H1 (cell line): ENCODE results near the gene GPATCH2. TPM values are rescaled to one million over a fixed set of nuclear protein-coding genes. Genes with fewer than 3 reads are reported as not detected.

Experiments used
- CTCF ChIA-PET: fragments of 300-600 bp; sonication (Branson Sonifier 250); formaldehyde crosslinking; loops from one replicate; lab custom pipeline; 2021; ENCODE audit not compliant: partially characterized antibody; lab: Charles Lee
- POLR2A ChIA-PET: fragments of 300-600 bp; sonication (Branson Sonifier 250); formaldehyde crosslinking; loops from one replicate; lab custom pipeline; 2021; ENCODE audit warnings: inconsistent platforms; ENCODE audit not compliant: partially characterized antibody; lab: Charles Lee
- DNase-seq, 2 experiments: peaks; one replicate each; pipeline versions ENCODE4 v3.0.0 to v3.0.0-alpha.2; 2010 to 2022; ENCODE audit warnings: low spot score in 2 of 2, low read depth in 1 of 2, mixed read lengths in 1 of 2
- FAIRE-seq: peaks from 2 replicates; lab custom pipeline; 2011; peaks lifted over from hg19 to GRCh38; lab: Jason Lieb, UNC
- H2AFZ ChIP-seq: 2 replicates; pipeline ENCODE4 v1.8.1; 2012; ENCODE audit warnings: low read length, inconsistent platforms
- H2AK5ac ChIP-seq: 2 replicates; pipeline ENCODE4 v1.6.1; 2013; ENCODE audit warnings: low read depth, low read length
- H2BK120ac ChIP-seq: replicated peaks from 2 replicates; pipeline ENCODE3; 2013; ENCODE audit warnings: low read depth, low read length, inconsistent platforms
- H2BK12ac ChIP-seq: 2 replicates; pipeline ENCODE4 v1.6.1; 2013; ENCODE audit warnings: low read depth, low read length
- H2BK15ac ChIP-seq: 2 replicates; pipeline ENCODE4 v1.6.1; 2013; ENCODE audit warnings: low read length
- H2BK20ac ChIP-seq: 2 replicates; pipeline ENCODE4 v1.6.1; 2013; ENCODE audit warnings: low read length
- H2BK5ac ChIP-seq: 2 replicates; pipeline ENCODE4 v1.6.1; 2013; ENCODE audit warnings: low read depth, low read length
- H3K14ac ChIP-seq: 2 replicates; pipeline ENCODE4 v1.6.1; 2013; ENCODE audit warnings: inconsistent platforms; ENCODE audit not compliant: insufficient read length
- H3K18ac ChIP-seq: 2 replicates; pipeline ENCODE4 v1.6.1; 2013; ENCODE audit warnings: low read length; ENCODE audit errors: extremely low read depth
- H3K23ac ChIP-seq: 2 replicates; pipeline ENCODE4 v1.6.1; 2013; ENCODE audit warnings: inconsistent platforms; ENCODE audit not compliant: insufficient read length
- H3K23me2 ChIP-seq: 2 replicates; pipeline ENCODE4 v1.6.1; 2013; ENCODE audit warnings: low read depth, low read length
- H3K27ac ChIP-seq: 2 replicates; pipeline ENCODE4 v1.6.1; 2011; ENCODE audit warnings: low read depth, low read length, inconsistent platforms
- H3K27me3 ChIP-seq, 4 experiments: replicated peaks in 1 of 4; 1 replicate in 1 of 4; 2 replicates in 3 of 4; pipeline versions ENCODE4 v1.6.1 to v1.8.1; 2011 to 2013; ENCODE audit warnings: low read length in 3 of 4, mild to moderate bottlenecking in 3 of 4, inconsistent platforms in 2 of 4, mixed read lengths in 2 of 4, moderate library complexity in 1 of 4; ENCODE audit not compliant: control insufficient read depth in 3 of 4, insufficient read depth in 3 of 4; ENCODE audit errors: extremely low read depth in 1 of 4
- H3K36me3 ChIP-seq, 4 experiments: 2 replicates each; pipeline versions ENCODE4 v1.6.1 to v1.8.1; 2011 to 2013; ENCODE audit warnings: mild to moderate bottlenecking in 4 of 4, low read length in 3 of 4, moderate library complexity in 2 of 4, control low read depth in 1 of 4, inconsistent platforms in 1 of 4; ENCODE audit not compliant: insufficient read depth in 4 of 4, control insufficient read depth in 2 of 4
- H3K4ac ChIP-seq: replicated peaks from 2 replicates; pipeline ENCODE3; 2013; ENCODE audit warnings: low read length, low read depth, mixed read lengths, inconsistent platforms; ENCODE audit not compliant: insufficient read length
- H3K4me1 ChIP-seq, 4 experiments: replicated peaks in 1 of 4; 1 replicate in 1 of 4; 2 replicates in 3 of 4; pipeline versions ENCODE4 v1.6.1 to v1.8.1; 2011 to 2013; ENCODE audit warnings: low read length in 3 of 4, inconsistent platforms in 2 of 4, mixed read lengths in 1 of 4; ENCODE audit not compliant: insufficient read depth in 4 of 4, control insufficient read depth in 3 of 4
- H3K4me2 ChIP-seq, 2 experiments: 2 replicates each; pipeline versions ENCODE4 v1.6.1 to v1.8.1; 2011 to 2013; ENCODE audit warnings: low read depth in 2 of 2, low read length in 2 of 2, control low read depth in 1 of 2, inconsistent platforms in 1 of 2, mild to moderate bottlenecking in 1 of 2; ENCODE audit not compliant: insufficient read depth in 1 of 2
- H3K4me3 ChIP-seq, 4 experiments: fragments of 200-600, 300-600 bp in 1 of 4; sonication (generic), shearing (Covaris generic), sonication (Bioruptor Twin) in 1 of 4; 2 replicates each; pipeline versions ENCODE4 v1.5.1 to v1.8.1; 2011 to 2016; ENCODE audit warnings: low read length in 4 of 4, low read depth in 3 of 4, control low read depth in 2 of 4, inconsistent platforms in 2 of 4, mild to moderate bottlenecking in 2 of 4, mixed read lengths in 1 of 4, moderate library complexity in 1 of 4; ENCODE audit not compliant: insufficient read depth in 2 of 4; ENCODE audit errors: extremely low read depth in 1 of 4
- H3K56ac ChIP-seq: replicated peaks from 2 replicates; pipeline ENCODE3; 2013; ENCODE audit warnings: low read depth, mild to moderate bottlenecking, mixed read lengths, low read length, inconsistent platforms; ENCODE audit not compliant: insufficient read length
- H3K79me1 ChIP-seq: 2 replicates; pipeline ENCODE4 v1.6.1; 2013; ENCODE audit warnings: low read depth, low read length, control low read depth
- H3K79me2 ChIP-seq, 2 experiments: 2 replicates each; pipeline versions ENCODE4 v1.6.1 to v1.8.1; 2012 to 2013; ENCODE audit warnings: low read length in 2 of 2, mild to moderate bottlenecking in 2 of 2, inconsistent platforms in 1 of 2; ENCODE audit not compliant: insufficient read depth in 2 of 2, control insufficient read depth in 1 of 2
- H3K9ac ChIP-seq, 4 experiments: replicated peaks in 1 of 4; 1 replicate in 1 of 4; 2 replicates in 3 of 4; pipeline versions ENCODE4 v1.6.1 to v1.8.1; 2011 to 2013; ENCODE audit warnings: low read depth in 3 of 4, low read length in 3 of 4, control low read depth in 2 of 4, mild to moderate bottlenecking in 2 of 4, moderate library complexity in 2 of 4, inconsistent platforms in 1 of 4; ENCODE audit errors: extremely low read depth in 1 of 4
- H3K9me3 ChIP-seq, 2 experiments: 2 replicates each; pipeline versions ENCODE4 v1.6.1 to v1.8.1; 2012 to 2013; ENCODE audit warnings: mild to moderate bottlenecking in 2 of 2, moderate library complexity in 2 of 2, control low read depth in 1 of 2, inconsistent platforms in 1 of 2, low read depth in 1 of 2, low read length in 1 of 2, mixed read lengths in 1 of 2; ENCODE audit not compliant: insufficient read depth in 2 of 2
- H4K20me1 ChIP-seq, 2 experiments: replicated peaks in 1 of 2; 2 replicates each; pipeline versions ENCODE3 to v1.8.1; 2011 to 2013; ENCODE audit warnings: inconsistent platforms in 2 of 2, low read length in 2 of 2, mild to moderate bottlenecking in 1 of 2; ENCODE audit not compliant: insufficient read depth in 2 of 2, control insufficient read depth in 1 of 2
- H4K5ac ChIP-seq: 2 replicates; pipeline ENCODE4 v1.6.1; 2013; ENCODE audit warnings: low read length, low read depth, mixed read lengths, inconsistent platforms; ENCODE audit not compliant: insufficient read length
- H4K8ac ChIP-seq: 2 replicates; pipeline ENCODE4 v1.8.0; 2013; ENCODE audit warnings: mild to moderate bottlenecking, moderate library complexity, low read length, inconsistent platforms; ENCODE audit not compliant: insufficient read depth; ENCODE audit errors: extremely low read depth
- H4K91ac ChIP-seq: replicated peaks from 2 replicates; pipeline ENCODE3; 2013; ENCODE audit warnings: low read length, mixed read lengths, inconsistent platforms; ENCODE audit not compliant: insufficient read length
- BRCA1 ChIP-seq: IDR thresholded peaks from 2 replicates; pipeline ENCODE4 v1.6.1; 2012; ENCODE audit warnings: low read depth, low read length, improper control_type of control experiment
- CREB1 ChIP-seq: IDR thresholded peaks from 2 replicates; pipeline ENCODE4 v1.6.1; 2012; ENCODE audit warnings: inconsistent platforms
- HDAC6 ChIP-seq: IDR thresholded peaks from one replicate; pipeline ENCODE4 v1.7.1; 2012; ENCODE audit warnings: low read depth, mild to moderate bottlenecking, inconsistent platforms, low read length, moderate library complexity
- POU5F1 ChIP-seq: IDR thresholded peaks from 2 replicates; pipeline ENCODE4 v1.6.1; 2011; ENCODE audit warnings: low read depth, mild to moderate bottlenecking, low read length, moderate library complexity
- RNF2 ChIP-seq: fragments of 200-900, 300-1000 bp; sonication (generic); IDR thresholded peaks from 2 replicates; pipeline ENCODE4 v1.7.1; 2016; ENCODE audit warnings: borderline replicate concordance, low read depth, mild to moderate bottlenecking, antibody characterized with exemption, low read length; ENCODE audit not compliant: poor library complexity, severe bottlenecking; ENCODE audit errors: missing control alignments
- SAP30 ChIP-seq: fragments of 300-600 bp; sonication (generic); IDR thresholded peaks from 2 replicates; pipeline ENCODE4 v1.7.1; 2012; ENCODE audit warnings: low read length, moderate library complexity, mild to moderate bottlenecking, inconsistent platforms; ENCODE audit not compliant: insufficient read depth, insufficient replicate concordance
- SIRT6 ChIP-seq: IDR thresholded peaks from one replicate; pipeline ENCODE4 v1.7.1; 2012; ENCODE audit warnings: low read length, inconsistent platforms
- TBP ChIP-seq: IDR thresholded peaks from 2 replicates; pipeline ENCODE4 v1.6.1; 2011; ENCODE audit warnings: low read depth, low read length, improper control_type of control experiment
- TEAD4 ChIP-seq: IDR thresholded peaks from 2 replicates; pipeline ENCODE4 v1.6.1; 2012; ENCODE audit warnings: low read depth, low read length, inconsistent platforms, mixed read lengths
- USF2 ChIP-seq: IDR thresholded peaks from 2 replicates; pipeline ENCODE4 v1.6.1; 2011; ENCODE audit warnings: low read length, improper control_type of control experiment
- WGBS, 2 experiments: shearing (Covaris generic) in 1 of 2; methylation state at CpG; one replicate each; pipeline versions ENCODE4 v1.1.6 to v1.1.7; 2013 to 2015; ENCODE audit warnings: low lambda C conversion rate in 2 of 2, mixed read lengths in 2 of 2, inconsistent platforms in 1 of 2, low coverage in 1 of 2, missing lambda C conversion rate in 1 of 2; ENCODE audit not compliant: insufficient replicate concordance in 2 of 2, insufficient coverage in 1 of 2, insufficient read length in 1 of 2; ENCODE audit errors: extremely low coverage in 1 of 2, missing lambda C conversion rate in 1 of 2; 5-methylcytosine and 5-hydroxymethylcytosine counted together
- polyA plus RNA-seq, 7 experiments: library from polyadenylated mRNA; depleted of rRNA in 3 of 7; stranded (reverse) in 5 of 7; unstranded in 2 of 7; fragments of >200 nt in 5 of 7; fragments of 200-250 nt in 2 of 7; gene quantifications; 1 replicate in 5 of 7; 2 replicates in 1 of 7; 4 replicates in 1 of 7; pipeline versions ENCODE4 v1.2.1 to v1.2.3, GENCODE V29; 2011 to 2013; ENCODE audit warnings: missing spikeins in 2 of 7, mixed read lengths in 2 of 7
- total RNA-seq: library from RNA; stranded (reverse); fragmentation: NEBNext Ultra II Directional; extraction: Animal tissue kit (Norgen Biotek cat#: 25700); gene quantifications from 2 replicates; pipeline ENCODE4 v1.2.1, GENCODE V29; 2021
- TF ChIP-seq, protein P1 (sequence below), 3 experiments: IDR thresholded peaks; 1 replicate in 2 of 3; 2 replicates in 1 of 3; pipeline versions ENCODE4 v1.5.1 to v1.6.1; 2011; ENCODE audit warnings: low read length in 3 of 3, mild to moderate bottlenecking in 3 of 3, inconsistent platforms in 2 of 3, low read depth in 1 of 3, moderate library complexity in 1 of 3; ENCODE audit not compliant: insufficient read depth in 1 of 3; ENCODE audit errors: control extremely low read depth in 1 of 3

GPATCH2 gene
- total and polyA plus RNA-seq, 2 of the 8 experiments (the other 6 are each of a cell fraction or from before 2014, with no cell fraction given), result 3.9 to 13.1 TPM

GRCh38 chr1:217647791-217648190, 16.9 kb upstream of the GPATCH2 start:
- Histone ChIP-seq H3K9me3 (no peaks in the 10 kb centered on the region), H4K8ac (no peak overlapping the region), H3K23ac (no peak overlapping the region), H4K91ac (no peak overlapping the region), H4K20me1 (no peaks in the 10 kb centered on the region), H3K56ac (no peak overlapping the region), H3K14ac (no peak overlapping the region), H3K79me1 (no peaks in the 10 kb centered on the region), H3K9ac (no peak overlapping the region), H2BK12ac (no peak overlapping the region), H3K27ac (no peak overlapping the region), H4K5ac (no peak overlapping the region), H3K4me2 (no peak overlapping the region), H2BK120ac (no peak overlapping the region), H3K4ac (no peak overlapping the region), H3K27me3 (no peaks in the 10 kb centered on the region), H3K18ac (no peak overlapping the region), H2BK5ac (no peak overlapping the region), H2BK15ac (no peak overlapping the region), H2AK5ac (no peak overlapping the region), H3K79me2 (no peaks in the 10 kb centered on the region), H3K23me2 (no peaks in the 10 kb centered on the region), H3K36me3 (no peaks in the 10 kb centered on the region), H2BK20ac (no peak overlapping the region), H3K4me3 (no peak overlapping the region), H3K4me1 (peaks cover 0 to 2% (median 0%) of the 10 kb centered on the region in 4 experiments; a peak in 1 of 7 replicates), H2AFZ (no peak overlapping the region)
- DNase-seq, result no peak
- no peak for FAIRE-seq
- ChIA-PET POLR2A (no interaction called here), CTCF (interaction anchor here (0.8 to 1.3 kb wide), 2 partner anchors 14 to 21 kb away, joined by 3 to 4 read pairs; no protein-coding TSS in a partner anchor)
- WGBS, 2 experiments, result 96% methylated on average over 13 of the region's 13 CpGs; no CpG with 5 or more reads in 1 of the 2 experiments
- no peak for TF ChIP-seq CREB1
- no peak for TF ChIP-seq TEAD4
- no peak for TF ChIP-seq USF2
- TF ChIP-seq SAP30, result no peak
- TF ChIP-seq, protein P1, sequence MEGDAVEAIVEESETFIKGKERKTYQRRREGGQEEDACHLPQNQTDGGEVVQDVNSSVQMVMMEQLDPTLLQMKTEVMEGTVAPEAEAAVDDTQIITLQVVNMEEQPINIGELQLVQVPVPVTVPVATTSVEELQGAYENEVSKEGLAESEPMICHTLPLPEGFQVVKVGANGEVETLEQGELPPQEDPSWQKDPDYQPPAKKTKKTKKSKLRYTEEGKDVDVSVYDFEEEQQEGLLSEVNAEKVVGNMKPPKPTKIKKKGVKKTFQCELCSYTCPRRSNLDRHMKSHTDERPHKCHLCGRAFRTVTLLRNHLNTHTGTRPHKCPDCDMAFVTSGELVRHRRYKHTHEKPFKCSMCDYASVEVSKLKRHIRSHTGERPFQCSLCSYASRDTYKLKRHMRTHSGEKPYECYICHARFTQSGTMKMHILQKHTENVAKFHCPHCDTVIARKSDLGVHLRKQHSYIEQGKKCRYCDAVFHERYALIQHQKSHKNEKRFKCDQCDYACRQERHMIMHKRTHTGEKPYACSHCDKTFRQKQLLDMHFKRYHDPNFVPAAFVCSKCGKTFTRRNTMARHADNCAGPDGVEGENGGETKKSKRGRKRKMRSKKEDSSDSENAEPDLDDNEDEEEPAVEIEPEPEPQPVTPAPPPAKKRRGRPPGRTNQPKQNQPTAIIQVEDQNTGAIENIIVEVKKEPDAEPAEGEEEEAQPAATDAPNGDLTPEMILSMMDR (IDR thresholded peaks at IDR 0.05; ENCODE audit: control extremely low read depth in 1 of 3, insufficient read depth in 1 of 3, low read depth in 1 of 3, low read length in 3 of 3), result no peak
- no peak for TF ChIP-seq TBP
- TF ChIP-seq HDAC6, result no peak
- TF ChIP-seq BRCA1, result no peak
- no peak for TF ChIP-seq RNF2
- no peak for TF ChIP-seq SIRT6
- no peak for TF ChIP-seq POU5F1
